GM04503 (cell line): ENCODE measurements around the gene CEACAM3.

Experiments
- DNase-seq: peaks from one replicate; pipeline ENCODE4 v3.0.0-alpha.2; 2012; ENCODE audit warnings: low read depth

The CEACAM3 gene

DNA sequence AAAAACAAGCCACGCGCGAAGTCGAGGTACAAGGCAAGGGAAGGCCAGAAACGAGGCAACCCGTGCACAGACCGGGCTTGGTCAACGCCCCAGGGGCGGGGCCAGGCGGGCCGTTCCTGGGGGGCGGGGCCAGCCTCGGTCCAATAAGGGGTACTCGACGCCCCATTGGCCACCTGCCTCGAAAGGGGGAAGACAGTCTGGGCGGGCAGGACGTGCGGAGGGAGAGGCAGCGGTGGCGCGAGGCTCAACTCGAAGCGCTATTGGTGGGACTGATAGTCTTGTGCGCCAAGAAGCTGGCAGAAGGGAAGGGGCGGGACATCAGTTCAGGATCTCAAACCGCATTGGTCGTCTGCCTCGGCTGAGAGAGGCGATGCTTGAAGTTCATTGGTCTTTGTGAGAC lies 48.2 kb downstream of the CEACAM3 start, which contains the start of gene LYPD4:
TSS of gene LYPD4 (minus strand) at position 83 of the 400 bp plus-strand sequence. CDS start 5,398 bp downstream, outside the sequence.
- DNase-seq: no peak

DNA sequence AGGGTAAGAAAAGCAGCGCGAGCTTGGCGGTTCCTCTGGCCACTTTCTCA lies 48.4 kb downstream of the CEACAM3 start, which contains the start of gene DMRTC2:
TSS of gene DMRTC2 (plus strand) at position 42 of the 50 bp plus-strand sequence. CDS start 2,387 bp downstream, outside the sequence.
- DNase-seq: no peak

DNA sequence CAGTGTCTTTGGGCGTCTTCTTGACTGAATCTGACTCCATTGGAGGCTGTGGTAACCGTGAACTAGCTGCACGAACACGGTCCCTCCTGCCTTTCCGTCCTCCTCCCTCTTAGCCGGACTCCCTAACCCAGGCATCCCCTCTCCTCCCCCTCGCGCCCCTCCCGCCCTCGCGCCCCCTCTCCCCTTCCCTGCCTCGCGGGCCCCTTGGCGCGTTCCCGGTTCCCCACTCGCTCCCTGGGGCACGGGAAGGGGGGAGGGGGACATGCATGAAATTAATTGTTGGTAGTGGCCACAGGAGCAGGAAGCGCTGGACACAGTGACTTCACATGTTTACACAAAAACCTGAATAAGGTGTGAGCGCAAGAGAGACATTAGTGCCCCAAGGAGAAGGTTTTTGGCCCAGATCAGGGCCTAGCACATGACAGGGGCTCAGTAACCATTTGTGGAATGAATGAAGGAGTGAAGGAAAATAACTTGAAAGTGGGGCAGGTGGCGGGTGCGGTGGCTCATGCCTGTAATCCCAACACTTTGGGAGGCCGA lies 48.7 kb downstream of the CEACAM3 start:
- no peak for DNase-seq

DNA sequence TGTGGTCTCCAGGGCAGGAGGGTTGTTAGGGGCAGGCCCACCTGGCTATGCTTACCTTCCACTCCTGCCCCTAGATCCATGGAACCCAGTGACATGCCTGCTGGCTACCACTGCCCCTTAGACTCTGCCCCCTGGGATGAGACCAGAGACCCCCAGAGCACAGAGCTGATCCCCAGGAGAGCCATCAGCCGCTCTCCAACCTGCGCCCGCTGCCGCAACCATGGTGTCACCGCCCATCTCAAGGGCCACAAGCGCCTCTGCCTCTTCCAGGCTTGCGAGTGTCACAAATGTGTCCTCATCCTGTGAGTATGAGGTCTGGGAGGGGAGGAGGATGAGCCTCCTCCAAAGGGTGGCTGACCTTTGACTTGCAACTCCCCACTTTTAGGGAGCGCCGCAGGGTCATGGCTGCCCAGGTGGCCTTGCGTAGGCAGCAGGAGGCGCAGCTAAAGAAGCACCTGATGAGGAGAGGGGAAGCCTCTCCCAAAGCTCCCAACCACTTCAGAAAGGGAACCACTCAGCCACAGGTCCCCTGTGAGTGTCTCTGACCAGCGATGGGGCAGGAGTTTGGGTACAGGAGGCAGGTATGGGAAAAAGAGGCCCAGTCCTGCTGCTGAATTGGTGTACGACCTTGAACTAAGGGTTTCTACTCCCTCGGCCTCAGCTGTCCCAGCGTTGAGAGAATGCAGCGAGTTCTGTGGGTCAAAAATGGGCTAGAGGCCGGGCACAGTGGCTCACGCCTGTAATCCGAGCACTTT lies 51.1 kb downstream of the CEACAM3 start:
- no peak for DNase-seq

GRCh38 chr19:41848666-41849065 lies 52.3 kb downstream of the CEACAM3 start:
- DNase-seq: no peak

- no peak for DNase-seq
Measured at GRCh38 chr19:41849067-41849466, 52.7 kb downstream of the CEACAM3 start.

DNA sequence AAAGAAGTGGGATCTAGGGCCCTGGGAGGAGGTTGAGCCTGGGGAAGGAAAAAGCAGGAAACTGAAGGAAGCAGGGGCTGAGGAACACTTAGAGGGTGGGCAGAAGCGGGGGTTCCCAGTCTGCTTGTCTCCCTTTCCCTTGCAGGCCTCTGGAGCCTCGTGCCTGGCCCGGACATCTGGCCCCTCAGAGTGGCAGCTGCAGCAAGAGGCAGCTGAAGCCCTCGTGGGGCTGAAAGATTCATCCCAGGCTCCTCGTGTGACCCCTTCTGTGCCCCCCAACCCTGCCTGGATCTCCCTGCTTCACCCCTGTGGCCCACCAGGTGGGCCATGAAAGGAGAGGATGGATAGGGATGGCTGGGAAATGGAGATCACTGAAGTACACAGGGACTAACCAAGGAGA lies 54.0 kb downstream of the CEACAM3 start:
- DNase-seq: no peak

GRCh38 chr19:41851456-41851855 lies 55.1 kb downstream of the CEACAM3 start:
- DNase-seq: no peak

- DNase-seq: no peak
Measured at GRCh38 chr19:41853344-41853743, 57.0 kb downstream of the CEACAM3 start.

GRCh38 chr19:41853768-41854167 lies 57.4 kb downstream of the CEACAM3 start:
- DNase-seq: no peak

DNA sequence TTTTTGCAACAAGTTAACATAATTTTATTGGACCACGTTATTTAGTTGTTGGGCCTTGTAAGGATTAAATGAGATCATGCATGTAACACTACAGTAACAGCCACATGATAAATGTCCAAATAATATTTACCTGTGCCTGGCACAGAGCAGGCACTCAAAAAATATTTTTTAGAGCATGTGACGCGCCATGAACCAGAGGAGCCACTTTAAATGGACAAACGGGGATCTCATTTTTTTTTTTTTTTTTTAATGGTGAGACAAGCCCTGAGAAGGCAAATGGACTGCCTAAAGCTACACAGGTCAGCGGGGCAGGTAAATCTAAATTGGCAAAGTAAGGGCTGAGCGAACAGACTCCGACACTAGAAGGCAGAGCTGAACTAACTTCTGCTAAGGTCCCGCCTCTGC lies 62.8 kb downstream of the CEACAM3 start:
- DNase-seq: no peak

GRCh38 chr19:41859618-41860418 lies 63.4 kb downstream of the CEACAM3 start, which contains the start of gene RPS19:
Gene RPS19 (plus strand): TSS chr19:41860255. CDS start chr19:41860775, 520 bp downstream.
- DNase-seq: peak; percentile 93

DNA sequence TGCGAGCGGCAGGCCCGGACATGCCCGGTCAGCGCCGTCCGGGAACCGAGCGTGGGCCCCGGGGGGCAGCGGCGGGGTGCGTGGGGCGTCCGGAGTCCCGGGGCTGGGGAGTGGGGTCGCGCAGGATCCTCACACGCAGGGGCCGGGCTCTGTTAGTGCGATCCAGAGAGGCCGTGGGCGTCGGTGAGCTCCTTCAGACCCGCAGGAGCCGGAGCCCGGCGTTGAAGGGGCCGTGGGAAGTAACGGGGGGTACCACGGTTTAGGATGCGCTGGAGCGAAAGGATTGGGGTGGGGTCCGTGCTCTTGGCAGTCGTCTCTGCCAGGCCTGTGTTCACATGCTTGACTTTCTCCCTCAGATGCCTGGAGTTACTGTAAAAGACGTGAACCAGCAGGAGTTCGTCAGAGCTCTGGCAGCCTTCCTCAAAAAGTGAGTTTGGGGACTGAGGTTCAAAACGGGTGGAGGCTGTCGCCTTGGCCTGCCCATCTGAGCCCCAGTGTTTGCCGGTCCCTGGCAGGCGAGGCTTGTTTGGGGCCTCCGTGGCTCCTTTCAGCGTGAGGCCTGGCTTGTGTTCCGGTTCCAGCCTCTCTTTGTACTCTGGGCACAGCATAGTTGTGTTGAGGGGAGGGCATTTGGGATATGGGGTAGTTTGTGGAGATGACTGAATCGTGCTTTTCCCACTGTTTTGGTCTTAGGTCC lies 64.2 kb downstream of the CEACAM3 start:
- no peak for DNase-seq
